NT2/D1 (cell line): ENCODE data around the gene MAP6.

Source experiments
- DNase-seq: peaks from one replicate; pipeline ENCODE4 v3.0.0-alpha.2; 2011; ENCODE audit warnings: low read depth, low spot score
- H3K27me3 ChIP-seq: 2 replicates; pipeline ENCODE4 v1.6.0; 2011; ENCODE audit warnings: mild to moderate bottlenecking; ENCODE audit not compliant: insufficient read length, insufficient read depth
- H3K36me3 ChIP-seq: 2 replicates; pipeline ENCODE4 v1.6.1; 2011; ENCODE audit warnings: mild to moderate bottlenecking, low read length, mixed read lengths; ENCODE audit not compliant: insufficient read depth, insufficient read length
- H3K4me1 ChIP-seq: 2 replicates; pipeline ENCODE4 v1.5.1; 2011; ENCODE audit not compliant: insufficient read depth, insufficient read length
- H3K4me3 ChIP-seq: 2 replicates; pipeline ENCODE4 v1.5.1; 2011; ENCODE audit warnings: low read depth; ENCODE audit not compliant: insufficient read length
- H3K9ac ChIP-seq: 2 replicates; pipeline ENCODE4 v1.6.0; 2011; ENCODE audit warnings: low read depth; ENCODE audit not compliant: insufficient read length
- H3K9me3 ChIP-seq: 2 replicates; pipeline ENCODE4 v1.5.1; 2011; ENCODE audit warnings: mild to moderate bottlenecking, low read length; ENCODE audit not compliant: insufficient read depth
- SUZ12 ChIP-seq: IDR thresholded peaks from 2 replicates; pipeline ENCODE4 v1.6.1; 2011; ENCODE audit not compliant: insufficient read length, insufficient read depth; ENCODE audit errors: extremely low read depth
- YY1 ChIP-seq: IDR thresholded peaks from 2 replicates; pipeline ENCODE4 v1.6.1; 2011; ENCODE audit not compliant: insufficient read length, insufficient read depth
- ZNF274 ChIP-seq: IDR thresholded peaks from 2 replicates; pipeline ENCODE4 v1.6.1; 2011; ENCODE audit warnings: mild to moderate bottlenecking, low read depth, low read length

MAP6 gene

GRCh38 chr11:75541193-75542087 is 127.4 kb downstream of the MAP6 start:
- Histone ChIP-seq H3K9ac (no peak overlapping the region), H3K27me3 (no peaks in the 10 kb centered on the region), H3K9me3 (no peaks in the 10 kb centered on the region), H3K4me1 (peaks cover 7% of the 10 kb centered on the region), H3K4me3 (no peak overlapping the region), H3K36me3 (no peaks in the 10 kb centered on the region)
- TF ChIP-seq YY1 (no peak), ZNF274 (no peak), SUZ12 (no peak)
- DNase-seq: no peak

DNA sequence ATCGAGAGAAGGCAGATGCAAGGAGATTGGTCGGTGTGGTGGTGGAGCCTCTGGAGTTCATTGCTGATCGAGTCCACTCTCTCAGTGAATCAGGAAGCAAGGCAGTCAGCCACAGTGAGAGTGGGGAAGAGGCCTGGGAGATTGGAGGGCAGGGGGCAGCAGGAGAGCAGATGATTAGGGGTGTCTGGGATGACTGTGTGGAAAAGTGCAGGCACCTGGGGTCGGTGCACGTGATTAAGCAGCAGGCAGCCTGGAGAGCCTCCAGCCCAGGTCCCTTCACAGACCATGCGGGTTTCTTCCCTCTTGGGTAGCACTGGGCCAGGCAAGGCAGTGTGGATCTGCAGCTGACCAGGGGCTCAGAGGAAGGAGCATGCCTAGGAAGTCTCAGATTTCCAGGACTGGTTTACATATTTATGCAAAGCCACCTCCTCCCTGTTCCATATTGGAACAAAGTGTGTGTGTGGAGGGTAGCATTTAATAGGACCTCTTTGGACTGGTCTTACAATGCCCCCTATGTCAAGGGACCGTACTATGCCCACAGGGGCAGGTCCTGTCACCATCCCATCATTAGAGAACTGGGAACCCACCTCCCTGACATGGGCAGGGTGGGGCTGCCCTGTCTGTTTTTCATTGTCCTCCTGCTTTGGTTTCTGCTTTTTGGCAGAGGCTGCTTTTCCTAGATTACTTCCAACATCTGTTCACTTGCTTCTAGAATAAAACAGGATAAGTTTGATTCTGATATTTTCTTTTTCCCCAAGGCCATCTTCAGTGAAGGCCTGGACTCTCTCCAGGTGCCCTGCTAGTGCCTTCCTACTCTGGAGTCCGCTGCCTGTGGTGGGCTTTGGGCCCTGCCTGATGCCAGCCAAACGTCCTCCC is 129.1 kb downstream of the MAP6 start:
- no peak for DNase-seq
- peak overlapping the region; percentile 42 for H3K9ac ChIP-seq
- TF ChIP-seq SUZ12: no peak
- no peak for TF ChIP-seq ZNF274
- no peak for TF ChIP-seq YY1
- no peak overlapping the region for H3K4me3 ChIP-seq
- no peaks in the 10 kb centered on the region for H3K9me3 ChIP-seq
- H3K4me1 ChIP-seq: peaks cover 7% of the 10 kb centered on the region
- H3K36me3 ChIP-seq: no peaks in the 10 kb centered on the region
- H3K27me3 ChIP-seq: no peaks in the 10 kb centered on the region

DNA sequence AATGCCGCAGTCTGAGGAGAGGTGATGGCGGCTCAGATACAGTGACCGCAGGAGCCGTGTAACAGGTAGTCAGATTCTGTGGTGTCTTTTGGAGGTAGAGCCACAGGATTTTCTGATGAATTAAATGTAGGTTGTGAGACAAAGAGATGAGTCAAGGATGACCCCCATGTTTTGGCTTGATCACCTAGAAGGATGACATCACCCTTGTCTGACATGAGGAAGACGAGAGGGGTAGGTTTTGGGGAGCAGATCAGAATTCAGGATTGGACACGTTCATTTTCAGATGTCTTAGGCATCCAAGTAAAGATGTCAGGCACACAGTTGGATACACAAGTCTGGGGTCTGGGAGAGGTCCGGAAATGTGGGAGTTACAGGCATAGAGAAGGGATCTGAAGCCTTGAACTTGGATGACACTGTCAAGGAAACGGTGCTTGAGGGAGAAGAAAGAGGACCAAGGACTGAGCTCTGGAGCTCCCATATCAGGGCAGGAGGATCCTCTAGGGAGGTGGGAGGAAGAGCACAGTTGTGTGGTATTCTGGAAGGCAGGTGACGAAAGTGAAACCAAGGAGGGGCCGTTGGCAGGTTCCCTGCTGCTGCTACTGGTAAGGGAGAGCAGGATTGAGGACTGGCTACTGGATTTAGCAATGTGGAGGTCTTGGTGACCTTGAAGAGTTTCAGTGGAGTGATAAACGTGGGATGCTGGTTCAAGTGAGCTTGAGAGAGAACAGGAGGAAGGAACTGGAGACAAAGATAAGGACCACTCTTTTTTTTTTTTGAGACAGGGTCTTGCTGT is 130.5 kb downstream of the MAP6 start:
- Histone ChIP-seq H3K9ac (no peak overlapping the region), H3K4me1 (peaks cover 6% of the 10 kb centered on the region)
- no peak for TF ChIP-seq SUZ12
- TF ChIP-seq YY1: no peak
- no peak for TF ChIP-seq ZNF274

GRCh38 chr11:75537740-75538139 is 131.1 kb downstream of the MAP6 start:
- H3K4me3 ChIP-seq: no peak overlapping the region
- TF ChIP-seq SUZ12 (no peak), ZNF274 (no peak), YY1 (no peak)
- H3K36me3 ChIP-seq: no peaks in the 10 kb centered on the region
- no peak for DNase-seq
- peaks cover 5% of the 10 kb centered on the region for H3K4me1 ChIP-seq
- H3K9me3 ChIP-seq: no peaks in the 10 kb centered on the region
- no peaks in the 10 kb centered on the region for H3K27me3 ChIP-seq
- H3K9ac ChIP-seq: no peak overlapping the region

More for the DNA sequence above, 130.5 kb downstream of the MAP6 start:
- no peak overlapping the region for H3K4me3 ChIP-seq
- no peak for DNase-seq
- H3K36me3 ChIP-seq: no peaks in the 10 kb centered on the region
- no peaks in the 10 kb centered on the region for H3K27me3 ChIP-seq
- no peaks in the 10 kb centered on the region for H3K9me3 ChIP-seq
